Mesothelial cell of epicardium (in vitro differentiated cells): ENCODE measurements around the gene LRRC38. TPM values are rescaled to one million over a fixed set of nuclear protein-coding genes. Genes with fewer than 3 reads are reported as not detected.
"Not testable (repeated sequence)": the region's sequence is repeated elsewhere in the genome, so short reads cannot be mapped to it uniquely, and the experiment has no call there.

Experiments used
- DNase-seq, 2 experiments: peaks; one replicate each; pipeline ENCODE4 v3.0.0; 2021; ENCODE audit warnings: low spot score in 2 of 2; ENCODE audit not compliant: unreplicated experiment in 2 of 2
- H3K27ac Mint-ChIP-seq: 2 replicates; pipeline ENCODE4 v1.8.0; 2021; ENCODE audit warnings: mixed read lengths
- H3K27me3 Mint-ChIP-seq: 2 replicates; pipeline ENCODE4 v1.8.0; 2021; ENCODE audit warnings: low read depth, mixed read lengths
- H3K36me3 Mint-ChIP-seq: 2 replicates; pipeline ENCODE4 v1.8.0; 2021; ENCODE audit warnings: mixed read lengths
- H3K4me1 Mint-ChIP-seq: 2 replicates; pipeline ENCODE4 v1.8.0; 2021; ENCODE audit warnings: mixed read lengths
- H3K4me3 Mint-ChIP-seq: 2 replicates; pipeline ENCODE4 v1.8.0; 2021; ENCODE audit warnings: mild to moderate bottlenecking, moderate library complexity, mixed read lengths
- H3K9me3 Mint-ChIP-seq: 2 replicates; pipeline ENCODE4 v1.8.0; 2021; ENCODE audit warnings: mixed read lengths
- total RNA-seq: library from RNA; stranded (reverse); gene quantifications from 3 replicates; pipeline ENCODE4 v1.2.1, GENCODE V29; 2021
- TF ChIP-seq, protein P1 (sequence below): fragments of 200-600 bp; sonication (generic); IDR thresholded peaks from one replicate; pipeline ENCODE4 v1.5.0; 2021; ENCODE audit warnings: antibody characterized with exemption; ENCODE audit not compliant: unreplicated experiment

LRRC38 gene, protein sequence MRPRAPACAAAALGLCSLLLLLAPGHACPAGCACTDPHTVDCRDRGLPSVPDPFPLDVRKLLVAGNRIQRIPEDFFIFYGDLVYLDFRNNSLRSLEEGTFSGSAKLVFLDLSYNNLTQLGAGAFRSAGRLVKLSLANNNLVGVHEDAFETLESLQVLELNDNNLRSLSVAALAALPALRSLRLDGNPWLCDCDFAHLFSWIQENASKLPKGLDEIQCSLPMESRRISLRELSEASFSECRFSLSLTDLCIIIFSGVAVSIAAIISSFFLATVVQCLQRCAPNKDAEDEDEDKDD
- total RNA-seq: not detected in 3 replicates

DNA sequence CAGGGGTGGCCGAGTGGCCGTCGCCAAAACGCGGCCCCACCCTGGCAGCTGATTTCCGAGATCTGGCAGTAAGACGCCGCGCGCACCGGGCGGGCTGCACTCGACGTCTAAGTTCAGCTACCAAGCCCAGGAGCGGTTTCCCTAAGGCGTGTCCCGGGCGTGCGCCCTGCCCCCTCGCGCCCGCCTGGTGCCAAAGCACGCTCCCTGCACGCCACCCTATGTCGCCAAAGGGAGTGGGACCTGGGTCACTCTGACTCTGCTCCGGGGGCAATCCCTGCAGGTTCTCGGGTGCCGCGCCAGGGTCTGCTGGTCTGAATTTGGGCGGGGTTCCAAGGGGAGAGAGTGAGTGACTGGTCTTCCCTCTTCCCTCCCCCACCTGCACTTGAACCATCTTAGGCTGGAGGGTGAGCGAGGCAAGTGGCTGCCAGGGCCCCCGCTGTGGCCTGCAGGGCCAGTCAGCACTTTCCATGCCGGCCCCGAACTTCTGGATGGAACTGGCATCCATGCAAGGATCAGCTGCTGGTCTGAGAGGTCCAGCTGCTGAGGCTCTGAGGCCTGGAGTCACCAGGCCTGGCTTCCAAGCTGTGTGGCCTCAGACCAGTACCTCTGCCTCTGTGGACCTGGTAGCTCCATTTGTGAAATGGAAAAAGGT, at the start of gene LRRC38:
TSS of gene LRRC38 (minus strand) at position 109 of the 652 bp plus-strand sequence. CDS start 410 bp downstream, outside the sequence.
- Mint-ChIP-seq H3K4me3 (peak within 1 kb of the TSS; percentile 47), H3K4me1 (peaks cover 4% of the 10 kb centered on the region), H3K36me3 (no peaks in the 10 kb centered on the region), H3K27me3 (peaks cover 97% of the 10 kb centered on the region), H3K9me3 (peaks cover under 1% of the 10 kb centered on the region), H3K27ac (no peak within 1 kb of the TSS)
- TF ChIP-seq, protein P1, sequence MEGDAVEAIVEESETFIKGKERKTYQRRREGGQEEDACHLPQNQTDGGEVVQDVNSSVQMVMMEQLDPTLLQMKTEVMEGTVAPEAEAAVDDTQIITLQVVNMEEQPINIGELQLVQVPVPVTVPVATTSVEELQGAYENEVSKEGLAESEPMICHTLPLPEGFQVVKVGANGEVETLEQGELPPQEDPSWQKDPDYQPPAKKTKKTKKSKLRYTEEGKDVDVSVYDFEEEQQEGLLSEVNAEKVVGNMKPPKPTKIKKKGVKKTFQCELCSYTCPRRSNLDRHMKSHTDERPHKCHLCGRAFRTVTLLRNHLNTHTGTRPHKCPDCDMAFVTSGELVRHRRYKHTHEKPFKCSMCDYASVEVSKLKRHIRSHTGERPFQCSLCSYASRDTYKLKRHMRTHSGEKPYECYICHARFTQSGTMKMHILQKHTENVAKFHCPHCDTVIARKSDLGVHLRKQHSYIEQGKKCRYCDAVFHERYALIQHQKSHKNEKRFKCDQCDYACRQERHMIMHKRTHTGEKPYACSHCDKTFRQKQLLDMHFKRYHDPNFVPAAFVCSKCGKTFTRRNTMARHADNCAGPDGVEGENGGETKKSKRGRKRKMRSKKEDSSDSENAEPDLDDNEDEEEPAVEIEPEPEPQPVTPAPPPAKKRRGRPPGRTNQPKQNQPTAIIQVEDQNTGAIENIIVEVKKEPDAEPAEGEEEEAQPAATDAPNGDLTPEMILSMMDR: no peak
- no peak for DNase-seq

DNA sequence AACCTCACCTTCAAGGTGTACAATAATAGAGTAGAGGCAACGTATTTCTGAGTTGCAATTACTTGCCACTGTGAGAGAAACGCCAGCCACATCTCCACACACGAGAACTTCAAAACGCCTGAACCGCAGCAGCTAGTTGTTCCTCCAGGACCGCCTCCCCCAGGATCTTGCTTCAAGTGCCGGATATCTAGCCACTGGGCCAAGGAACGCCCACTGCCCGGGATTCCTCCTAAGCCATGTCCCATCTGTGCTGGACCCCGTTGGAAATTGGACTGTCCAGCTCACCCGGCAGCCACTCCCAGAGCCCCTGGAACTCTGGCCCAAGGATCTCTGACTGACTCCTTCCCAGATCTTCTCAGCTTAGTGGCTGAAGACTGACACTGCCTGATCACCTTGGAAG, 49.2 kb upstream of the LRRC38 start:
- H3K4me3 Mint-ChIP-seq, H3K36me3 Mint-ChIP-seq, DNase-seq, H3K4me1 Mint-ChIP-seq, H3K27ac Mint-ChIP-seq, H3K9me3 Mint-ChIP-seq: not testable (repeated sequence)
- peaks cover 33% of the 10 kb centered on the region for H3K27me3 Mint-ChIP-seq

DNA sequence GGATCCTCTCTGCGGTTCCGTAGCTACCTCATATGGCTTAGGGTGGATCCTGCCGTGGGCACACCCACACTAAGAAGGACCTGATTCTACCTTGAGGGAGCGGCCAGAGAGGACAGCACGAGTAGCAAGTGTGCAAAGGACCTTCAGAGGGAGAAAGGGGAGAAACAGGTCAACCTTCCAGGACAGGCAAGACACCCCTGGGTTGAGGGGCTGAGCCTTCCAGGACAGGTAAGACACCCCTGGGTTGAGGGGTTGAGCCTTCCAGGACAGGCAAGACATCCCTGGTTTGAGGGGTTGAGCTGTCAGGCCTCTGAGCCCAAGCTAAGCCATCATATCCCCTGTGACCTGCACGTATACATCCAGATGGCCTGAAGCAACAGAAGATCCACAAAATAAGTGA, 46.7 kb upstream of the LRRC38 start:
- H3K27me3 Mint-ChIP-seq: peaks cover 34% of the 10 kb centered on the region
- no peaks in the 10 kb centered on the region for H3K4me1 Mint-ChIP-seq
- no peaks in the 10 kb centered on the region for H3K36me3 Mint-ChIP-seq
- no peak overlapping the region for H3K4me3 Mint-ChIP-seq
- no peak for DNase-seq
- TF ChIP-seq, protein P1: no peak
- no peak overlapping the region for H3K27ac Mint-ChIP-seq
- H3K9me3 Mint-ChIP-seq: peaks cover 8% of the 10 kb centered on the region

DNA sequence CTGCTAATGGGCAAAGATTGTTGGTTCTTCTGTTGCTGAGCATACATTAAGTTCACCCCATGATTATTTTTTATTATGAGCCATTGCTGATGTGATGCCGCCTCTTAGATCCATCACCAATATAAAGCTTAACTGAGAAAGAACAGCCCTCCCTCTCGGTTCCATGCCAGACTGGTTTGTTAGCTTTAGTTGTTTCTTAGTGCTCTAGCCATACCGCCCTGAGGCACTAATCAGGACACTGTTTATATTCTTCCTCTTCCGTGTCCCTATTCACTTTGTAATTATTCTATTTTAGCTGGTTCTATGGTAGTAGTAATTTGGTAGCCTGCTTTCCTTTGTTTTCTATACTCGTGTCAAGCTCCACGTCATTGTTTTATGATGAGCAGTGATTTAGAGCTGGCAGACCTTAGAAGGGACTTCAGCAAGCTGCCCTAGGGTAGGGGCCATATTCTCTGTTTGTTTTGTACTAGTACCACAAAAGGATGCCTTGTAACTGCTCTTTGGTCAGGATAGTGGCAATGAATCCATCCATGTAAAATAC, 42.5 kb upstream of the LRRC38 start:
- TF ChIP-seq, protein P1: no peak
- peaks cover 18% of the 10 kb centered on the region for H3K27me3 Mint-ChIP-seq
- H3K27ac Mint-ChIP-seq: no peak overlapping the region
- H3K36me3 Mint-ChIP-seq: no peaks in the 10 kb centered on the region
- H3K9me3 Mint-ChIP-seq: peaks cover 8% of the 10 kb centered on the region
- H3K4me3 Mint-ChIP-seq: no peak overlapping the region
- H3K4me1 Mint-ChIP-seq: no peaks in the 10 kb centered on the region
- DNase-seq: no peak

DNA sequence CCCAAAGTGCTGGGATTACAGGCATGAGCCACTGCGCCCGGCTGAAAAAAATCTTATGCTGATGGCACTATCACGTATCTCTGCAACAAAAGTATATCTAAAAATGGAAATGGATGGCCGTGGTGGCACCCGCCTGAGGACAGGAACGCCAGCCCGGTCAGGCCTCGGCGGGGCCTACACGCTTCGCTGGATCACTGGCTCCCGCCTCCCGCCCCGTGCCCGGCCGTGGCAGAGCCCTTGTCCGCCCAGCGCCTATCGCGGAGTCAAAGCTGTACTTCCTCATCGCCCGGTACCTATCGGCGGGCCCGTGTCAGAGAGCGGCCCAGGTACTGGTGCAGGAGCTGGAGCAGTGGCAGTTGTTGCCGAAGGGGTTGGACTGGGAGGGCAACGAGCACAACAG, 41.0 kb upstream of the LRRC38 start:
- Mint-ChIP-seq H3K36me3 (no peaks in the 10 kb centered on the region), H3K27me3 (peaks cover 4% of the 10 kb centered on the region), H3K4me3 (no peak overlapping the region), H3K4me1 (no peaks in the 10 kb centered on the region), H3K9me3 (peaks cover 8% of the 10 kb centered on the region), H3K27ac (no peak overlapping the region)
- TF ChIP-seq, protein P1: no peak
- no peak for DNase-seq

DNA sequence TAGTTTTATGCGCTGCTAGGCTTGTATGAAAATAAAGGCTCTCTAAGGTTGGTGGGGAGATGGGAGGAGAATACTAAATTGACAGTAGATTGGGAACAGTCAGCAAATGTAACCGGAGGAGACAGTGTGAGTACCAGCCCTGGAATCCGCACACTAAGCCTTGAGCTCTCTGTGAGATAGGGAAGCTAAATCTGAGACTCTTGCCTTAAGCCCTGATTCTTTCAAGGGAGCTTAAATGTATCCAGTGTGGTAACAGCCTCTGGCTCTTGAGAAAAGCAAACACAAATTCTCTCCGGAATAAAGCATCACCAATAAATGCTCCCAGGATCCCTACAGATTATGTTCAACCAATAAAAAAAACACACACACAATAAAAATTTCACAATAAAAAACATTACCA, 36.9 kb upstream of the LRRC38 start:
- Mint-ChIP-seq H3K27me3 (peaks cover 19% of the 10 kb centered on the region), H3K4me1 (no peaks in the 10 kb centered on the region), H3K4me3 (no peak overlapping the region), H3K36me3 (no peaks in the 10 kb centered on the region), H3K9me3 (no peaks in the 10 kb centered on the region), H3K27ac (peak overlapping the region; percentile 23)
- TF ChIP-seq, protein P1: no peak
- DNase-seq: no peak
